ENCODE measurements around the gene GNAT3. TPM values are rescaled to one million over a fixed set of nuclear protein-coding genes. Genes with fewer than 3 reads are reported as not detected.

The GNAT3 gene
- total RNA-seq, 1 donor from 2014 or later, result not detected

DNA sequence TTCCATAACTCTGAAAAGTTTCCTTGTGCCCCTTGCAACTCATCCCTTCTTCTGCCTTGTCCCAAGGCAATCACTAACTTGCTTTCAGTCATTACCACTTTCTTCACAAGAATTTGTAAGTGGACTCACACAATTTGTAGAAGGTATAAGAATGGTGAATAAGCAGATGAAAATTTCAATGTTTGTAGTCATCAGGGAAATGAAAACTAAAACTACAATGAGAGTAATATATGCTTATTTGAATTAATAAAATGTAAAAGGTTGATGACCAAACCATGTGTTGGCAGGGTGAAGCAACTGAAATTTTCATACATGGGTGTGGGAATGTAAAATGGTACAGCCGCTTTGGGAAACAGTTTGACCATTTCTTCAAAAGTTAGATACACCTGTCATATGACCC, 79.7 kb downstream of the GNAT3 start:
- H3K4me3 ChIP-seq (ENCODE audit: low read depth, low read length), result no peak overlapping the region
- TF ChIP-seq, protein P1, sequence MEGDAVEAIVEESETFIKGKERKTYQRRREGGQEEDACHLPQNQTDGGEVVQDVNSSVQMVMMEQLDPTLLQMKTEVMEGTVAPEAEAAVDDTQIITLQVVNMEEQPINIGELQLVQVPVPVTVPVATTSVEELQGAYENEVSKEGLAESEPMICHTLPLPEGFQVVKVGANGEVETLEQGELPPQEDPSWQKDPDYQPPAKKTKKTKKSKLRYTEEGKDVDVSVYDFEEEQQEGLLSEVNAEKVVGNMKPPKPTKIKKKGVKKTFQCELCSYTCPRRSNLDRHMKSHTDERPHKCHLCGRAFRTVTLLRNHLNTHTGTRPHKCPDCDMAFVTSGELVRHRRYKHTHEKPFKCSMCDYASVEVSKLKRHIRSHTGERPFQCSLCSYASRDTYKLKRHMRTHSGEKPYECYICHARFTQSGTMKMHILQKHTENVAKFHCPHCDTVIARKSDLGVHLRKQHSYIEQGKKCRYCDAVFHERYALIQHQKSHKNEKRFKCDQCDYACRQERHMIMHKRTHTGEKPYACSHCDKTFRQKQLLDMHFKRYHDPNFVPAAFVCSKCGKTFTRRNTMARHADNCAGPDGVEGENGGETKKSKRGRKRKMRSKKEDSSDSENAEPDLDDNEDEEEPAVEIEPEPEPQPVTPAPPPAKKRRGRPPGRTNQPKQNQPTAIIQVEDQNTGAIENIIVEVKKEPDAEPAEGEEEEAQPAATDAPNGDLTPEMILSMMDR (conservative IDR thresholded peaks at IDR 0.05; ENCODE audit: low read depth, low read length), result no peak
- DNase-seq (ENCODE audit: low read depth), result no peak

DNA sequence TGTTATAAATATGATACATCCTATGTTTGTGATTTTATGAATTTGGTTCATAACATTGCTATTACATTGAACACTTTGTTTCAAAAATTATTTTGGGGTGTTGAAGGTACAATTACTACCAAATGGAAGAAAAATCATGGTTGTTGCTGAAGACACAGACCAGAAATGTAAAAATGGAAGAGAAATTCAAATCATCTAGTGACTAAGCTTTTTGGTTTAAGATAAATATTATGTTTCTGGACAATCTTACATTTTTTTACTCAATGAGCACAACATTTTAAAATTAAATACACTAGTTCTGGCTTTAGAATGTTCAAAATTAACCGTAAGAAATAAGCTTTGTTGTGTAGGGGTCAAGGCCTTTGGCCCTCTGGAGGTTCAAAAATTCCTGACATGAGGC, 82.7 kb downstream of the GNAT3 start:
- TF ChIP-seq, protein P1 (conservative IDR thresholded peaks at IDR 0.05; ENCODE audit: low read depth, low read length), result no peak
- H3K4me3 ChIP-seq (ENCODE audit: low read depth, low read length), result no peak overlapping the region

DNA sequence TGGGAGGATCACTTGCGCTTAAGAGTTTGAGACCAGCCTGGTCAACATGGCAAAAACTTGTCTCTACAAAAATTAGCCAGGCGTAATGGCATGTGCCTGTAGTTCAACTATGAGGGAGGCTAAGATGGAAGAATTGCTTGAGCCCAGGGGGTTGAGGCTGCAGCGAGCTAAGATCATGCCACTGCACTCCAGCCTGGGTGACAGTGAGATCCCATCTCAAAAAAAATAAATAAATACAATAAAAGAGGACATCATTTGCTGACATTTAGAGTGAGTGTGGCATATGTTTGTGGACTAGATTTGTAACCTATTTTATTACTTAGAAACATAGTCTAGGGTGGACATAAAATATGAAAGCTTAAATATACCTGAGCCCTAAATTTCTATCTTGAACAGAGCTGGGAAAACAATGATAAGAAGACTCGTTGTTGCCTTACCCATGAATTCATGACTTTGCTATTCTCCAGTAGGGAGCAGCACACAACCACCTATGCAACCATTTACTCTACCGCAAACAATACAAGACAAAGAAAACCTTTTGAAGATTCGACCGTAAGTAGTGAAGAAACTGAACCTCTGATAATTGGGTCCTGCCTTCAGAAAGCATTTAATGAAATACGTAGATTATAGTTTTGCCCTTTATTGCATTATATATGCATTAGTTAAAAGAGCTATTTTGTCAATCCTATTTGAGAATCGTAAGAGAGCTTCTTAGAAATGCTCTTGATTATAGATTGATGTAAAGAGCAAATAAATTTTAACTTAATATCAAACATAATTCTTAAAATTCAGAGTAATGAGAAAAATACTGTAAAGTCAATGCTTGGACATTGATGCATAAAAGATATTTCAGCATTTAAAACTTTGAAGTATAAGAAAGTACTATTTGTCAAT, 83.5 kb downstream of the GNAT3 start:
- peak; percentile 20 for DNase-seq (ENCODE audit: low read depth)
- TF ChIP-seq, protein P1 (conservative IDR thresholded peaks at IDR 0.05; ENCODE audit: low read depth, low read length), result peak; percentile 87
- H3K4me3 ChIP-seq (ENCODE audit: low read depth, low read length), result no peak overlapping the region

More for the DNA sequence above, 82.7 kb downstream of the GNAT3 start:
- DNase-seq (ENCODE audit: low read depth), result no peak

DNA sequence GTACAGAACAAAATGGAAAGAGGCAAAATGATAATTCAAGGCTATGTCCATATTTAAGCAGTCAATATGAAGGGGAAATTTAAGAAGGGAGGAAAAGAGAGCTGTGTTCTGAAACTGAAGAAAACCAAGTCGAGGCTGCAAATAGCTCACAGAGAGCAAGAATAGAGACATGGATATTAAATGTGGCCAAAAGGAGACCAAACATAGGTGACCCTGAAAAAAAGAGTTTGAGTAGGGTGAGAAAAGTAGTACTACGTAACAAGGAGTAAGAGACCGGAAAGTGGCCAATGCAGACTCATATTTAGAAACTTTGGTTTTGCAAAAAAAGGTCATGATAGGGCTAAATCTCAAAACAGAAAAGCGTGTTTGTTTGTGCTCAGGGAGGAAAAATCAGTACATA, 84.6 kb downstream of the GNAT3 start:
- TF ChIP-seq, protein P1 (conservative IDR thresholded peaks at IDR 0.05; ENCODE audit: low read depth, low read length), result no peak
- H3K4me3 ChIP-seq (ENCODE audit: low read depth, low read length), result no peak overlapping the region
- no peak for DNase-seq (ENCODE audit: low read depth)

DNA sequence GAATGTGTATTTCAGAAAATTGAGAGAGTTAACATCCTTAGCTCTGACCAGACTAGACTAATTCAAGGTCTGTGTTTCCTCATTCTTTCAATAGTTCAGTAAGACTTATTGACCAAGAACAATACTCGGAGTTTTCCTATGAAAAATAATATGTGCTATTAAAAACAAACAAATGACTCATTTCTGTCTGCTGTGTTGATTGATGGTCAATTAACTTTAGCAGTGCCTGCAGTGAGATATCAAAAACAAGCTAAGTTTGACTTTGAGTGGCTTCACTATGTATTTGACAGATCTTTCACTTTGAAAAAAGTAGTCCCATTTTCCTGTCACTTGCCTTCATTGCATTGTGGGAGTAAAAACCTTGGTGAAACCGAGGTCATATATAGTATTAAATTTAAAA, 91.0 kb downstream of the GNAT3 start:
- TF ChIP-seq, protein P1 (conservative IDR thresholded peaks at IDR 0.05; ENCODE audit: low read depth, low read length), result no peak
- no peak overlapping the region for H3K4me3 ChIP-seq (ENCODE audit: low read depth, low read length)
- no peak for DNase-seq (ENCODE audit: low read depth)

DNA sequence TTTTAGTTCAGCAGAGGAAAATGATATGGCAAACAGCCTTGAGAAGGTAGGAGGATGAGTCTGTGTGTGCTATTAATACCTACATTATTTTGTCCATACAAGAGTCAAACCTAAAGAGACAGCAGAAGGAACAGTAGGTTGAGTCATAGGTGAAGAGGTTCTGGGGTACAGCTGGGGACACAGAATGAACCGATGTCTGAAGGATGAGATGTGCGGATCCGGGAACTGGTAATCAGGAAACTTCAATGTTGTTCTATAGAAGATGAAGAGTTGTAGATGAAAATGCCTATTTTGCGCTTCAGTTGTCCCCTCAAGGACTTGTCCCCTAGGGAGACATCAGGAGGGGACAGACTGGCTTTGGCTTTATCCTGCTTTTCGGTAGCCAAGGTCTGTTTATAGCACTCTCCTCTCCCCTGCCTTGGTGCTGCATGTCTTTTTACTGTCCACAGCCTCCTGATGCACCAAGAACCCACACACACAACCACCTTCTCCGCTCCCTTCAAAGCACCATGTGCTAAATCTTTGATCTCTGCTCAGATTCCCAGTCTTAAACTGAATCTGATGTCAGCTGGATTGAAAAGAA, 94.6 kb downstream of the GNAT3 start:
- no peak overlapping the region for H3K4me3 ChIP-seq (ENCODE audit: low read depth, low read length)
- no peak for DNase-seq (ENCODE audit: low read depth)
- TF ChIP-seq, protein P1 (conservative IDR thresholded peaks at IDR 0.05; ENCODE audit: low read depth, low read length), result no peak
